ENCODE data around the gene IQCH.

IQCH gene

DNA sequence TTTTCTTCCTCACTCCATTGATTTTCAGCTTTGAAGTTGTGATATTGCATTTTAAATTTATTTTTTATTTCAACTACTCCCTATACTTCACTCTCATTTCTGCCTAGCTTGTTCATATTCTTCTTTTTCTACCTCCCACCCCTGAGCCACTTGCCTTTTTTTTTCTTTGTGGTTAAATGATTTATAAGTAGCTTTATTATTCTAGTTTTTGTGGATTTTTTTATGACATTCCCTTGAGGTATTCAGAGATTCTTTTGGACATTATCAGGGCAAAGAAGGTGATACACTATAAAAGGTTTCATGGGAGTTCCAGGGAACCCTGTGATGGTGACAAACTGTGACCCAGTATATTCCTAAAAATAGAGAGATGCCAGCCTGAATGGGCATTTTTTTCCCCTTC lies 269.6 kb downstream of the IQCH start:
- DNase-seq (ENCODE audit: low read depth in 2 of 2) = no peak

DNA sequence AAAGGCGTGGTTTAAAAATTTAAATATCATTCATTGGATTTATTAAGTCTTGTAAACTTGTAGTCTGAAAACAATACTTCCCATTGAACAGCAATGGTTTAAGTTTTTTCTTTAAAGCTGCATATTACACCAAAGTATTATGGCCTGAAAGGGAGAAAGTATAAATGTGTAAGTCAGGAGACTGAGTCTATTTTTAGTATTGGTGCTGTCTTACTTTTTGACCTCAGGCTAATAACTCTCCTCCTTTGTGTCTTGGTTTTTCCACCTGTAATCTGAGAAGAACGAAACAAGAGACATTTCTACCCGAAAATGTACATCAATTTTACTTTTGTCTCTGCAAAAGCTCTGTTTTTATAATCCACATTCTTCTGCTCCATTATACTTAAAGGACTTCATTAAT lies 273.9 kb downstream of the IQCH start:
- DNase-seq (ENCODE audit: low read depth in 2 of 2) = no peak

DNA sequence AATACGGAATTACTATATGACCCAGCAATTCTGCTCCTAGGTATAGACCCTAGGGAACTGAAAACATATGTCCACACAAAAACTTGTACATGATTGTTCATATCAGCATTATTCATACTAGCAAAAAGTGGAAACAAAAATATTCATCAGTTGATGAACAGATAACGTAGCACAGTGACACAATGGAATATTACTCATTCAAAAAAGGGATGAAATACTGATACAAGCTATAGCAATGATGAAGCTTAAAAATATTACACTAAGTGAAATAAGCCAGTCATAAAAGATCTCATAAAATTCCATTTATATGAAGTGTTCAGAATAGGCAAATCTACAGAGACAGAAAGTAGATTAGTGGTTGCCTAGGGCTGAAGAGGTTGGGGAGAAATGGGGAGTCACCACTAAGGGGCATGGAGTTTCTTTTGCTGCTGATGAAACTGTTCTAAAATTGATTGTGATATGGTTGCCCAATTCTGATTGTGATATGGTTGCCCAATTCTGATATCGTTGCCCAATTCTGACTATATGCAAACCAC lies 276.9 kb downstream of the IQCH start:
- no peak for DNase-seq (ENCODE audit: low read depth in 2 of 2)

DNA sequence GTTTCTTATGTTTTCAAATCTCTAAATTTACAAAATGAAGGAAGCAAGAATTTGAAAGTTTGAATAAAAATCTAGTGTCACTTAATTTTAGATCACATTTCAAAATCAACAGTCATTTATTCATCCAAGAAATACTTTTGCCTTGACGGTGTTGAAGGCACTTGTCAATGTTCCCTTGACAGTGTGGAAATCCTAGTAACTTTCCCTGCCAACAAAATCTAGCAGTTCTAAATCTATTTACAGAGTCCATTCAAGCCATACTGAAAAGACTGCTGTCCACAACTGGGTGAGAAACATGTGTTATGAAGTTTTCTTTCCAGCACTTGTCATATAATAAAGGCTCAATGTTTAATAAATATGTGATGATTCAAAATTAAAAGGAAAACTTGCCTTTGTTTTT lies 279.3 kb downstream of the IQCH start:
- no peak for DNase-seq (ENCODE audit: low read depth in 2 of 2)

DNA sequence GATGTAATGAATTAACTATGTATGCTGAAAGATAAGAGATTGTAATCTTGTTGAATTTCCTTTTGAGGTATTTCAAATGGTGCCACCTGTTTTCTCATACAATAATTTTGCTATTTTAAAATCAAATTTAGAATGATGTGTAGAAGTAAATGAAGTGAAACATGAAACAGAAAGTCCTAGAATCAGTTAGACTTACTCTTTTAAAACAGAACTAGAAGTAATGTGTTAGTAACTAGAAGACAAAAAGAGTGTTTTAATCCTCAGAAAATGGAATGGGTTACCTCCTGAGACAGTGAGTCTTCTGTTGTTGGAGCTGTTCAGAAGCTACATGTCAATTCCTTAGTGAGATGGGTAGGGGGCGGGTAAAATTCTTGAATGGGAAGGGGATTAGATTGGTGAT lies 279.8 kb downstream of the IQCH start:
- DNase-seq (ENCODE audit: low read depth in 2 of 2) = no peak

DNA sequence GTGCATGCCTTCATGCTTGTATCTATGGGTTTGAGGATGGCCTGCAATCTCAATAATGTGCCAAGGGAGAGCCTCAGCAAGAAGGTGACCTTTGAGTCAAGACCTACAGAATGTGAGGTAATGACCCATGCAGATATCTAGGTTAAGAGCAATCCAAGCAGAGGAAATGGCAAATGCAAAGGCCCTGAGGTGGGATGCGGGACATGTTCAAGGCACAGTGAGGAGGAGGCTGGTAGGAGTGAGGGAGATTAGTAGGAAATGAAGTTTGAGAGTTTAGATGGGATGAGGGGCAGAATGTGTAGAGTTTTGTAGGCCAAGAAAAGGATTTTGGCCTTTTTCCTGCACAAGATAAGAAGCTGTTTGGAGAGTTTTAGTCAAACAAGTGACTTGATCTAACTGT lies 283.2 kb downstream of the IQCH start:
- DNase-seq (ENCODE audit: low read depth in 2 of 2) = no peak

DNA sequence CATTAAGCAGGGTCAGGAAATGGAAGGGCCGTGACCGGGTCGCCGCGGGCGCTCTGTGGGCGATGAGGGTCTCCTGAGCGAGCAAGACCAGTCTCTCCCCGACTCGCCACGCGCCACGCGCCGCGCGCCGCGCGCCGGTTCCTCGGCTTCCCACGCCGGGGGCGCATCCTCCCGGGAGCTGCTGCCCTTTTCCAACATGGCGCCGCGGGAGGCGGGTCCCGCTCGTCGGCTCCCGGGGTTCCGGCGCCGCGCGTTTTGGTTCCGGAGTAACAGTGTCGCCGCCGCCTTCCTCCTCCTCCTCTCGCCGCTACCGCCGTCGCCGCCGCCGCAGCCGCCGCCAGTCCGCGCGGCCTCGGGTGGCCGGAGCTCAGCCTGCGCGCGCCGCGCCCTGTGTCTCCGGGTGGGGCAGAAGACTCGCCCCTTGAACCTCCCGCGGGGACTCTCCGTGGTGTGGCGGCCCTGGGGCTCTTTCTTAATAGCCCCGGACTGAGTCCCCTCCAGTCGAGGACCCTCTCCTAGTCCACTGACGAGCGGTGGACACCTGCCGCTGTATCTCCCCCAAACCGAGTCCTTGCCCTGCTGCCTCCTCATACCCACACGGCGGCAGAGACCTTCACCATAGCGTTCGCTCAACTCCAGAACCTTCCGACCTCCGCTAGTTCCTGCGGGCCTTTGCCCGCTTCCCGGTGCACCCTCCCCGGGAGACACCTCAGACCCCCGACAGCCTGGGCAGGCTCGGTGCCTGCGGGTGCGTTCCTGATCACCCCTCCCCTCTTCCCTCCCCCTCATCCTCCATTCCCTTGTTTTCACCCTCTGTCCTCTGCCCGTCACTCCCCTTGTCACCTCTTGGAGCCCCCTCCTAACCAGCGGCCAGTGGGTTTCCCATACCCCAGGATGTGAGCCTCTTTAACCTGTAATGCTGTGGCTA lies 288.1 kb downstream of the IQCH start, which contains the start of gene MAP2K5:
MAP2K5 (plus strand) TSS at position 284 of the 928 bp plus-strand sequence; CDS start at position 917, 633 bp downstream.
- peak; percentile 73 to 80 for DNase-seq (ENCODE audit: low read depth in 2 of 2)

DNA sequence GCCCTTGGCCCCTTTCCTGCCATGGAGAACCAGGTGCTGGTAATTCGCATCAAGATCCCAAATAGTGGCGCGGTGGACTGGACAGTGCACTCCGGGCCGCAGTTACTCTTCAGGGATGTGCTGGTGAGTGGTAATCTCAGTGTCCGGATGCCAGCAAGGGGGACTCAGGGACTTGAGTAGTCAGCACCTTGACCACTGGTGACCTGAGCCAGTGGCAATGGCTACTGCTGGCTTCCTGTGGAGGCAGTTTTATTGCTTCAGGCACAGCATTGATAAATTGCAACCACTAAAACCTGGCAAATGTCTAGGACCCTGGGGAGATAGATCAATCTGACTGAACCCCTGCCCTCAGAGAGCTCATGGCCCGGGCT lies 288.7 kb downstream of the IQCH start:
- DNase-seq (ENCODE audit: low read depth in 2 of 2) = no peak

DNA sequence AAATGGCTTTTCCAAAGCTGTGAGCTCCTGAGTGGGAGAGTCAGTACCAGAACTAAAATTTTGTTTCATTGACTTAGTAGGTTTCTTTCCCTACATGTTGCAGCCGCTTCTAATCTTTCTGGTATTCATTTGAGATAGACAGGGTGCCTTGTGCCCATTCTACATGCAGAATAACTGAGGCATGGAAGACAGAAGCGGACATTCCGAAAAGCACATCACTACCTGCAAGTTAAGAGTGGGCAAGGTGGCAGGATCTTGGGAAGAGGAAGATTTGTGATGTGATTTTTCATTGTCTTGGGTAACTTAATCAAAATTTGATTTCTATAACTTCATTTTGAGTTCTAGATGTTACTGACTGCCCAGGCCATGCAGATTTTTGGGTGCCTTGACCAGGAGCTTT lies 289.9 kb downstream of the IQCH start:
- DNase-seq (ENCODE audit: low read depth in 2 of 2) = no peak

DNA sequence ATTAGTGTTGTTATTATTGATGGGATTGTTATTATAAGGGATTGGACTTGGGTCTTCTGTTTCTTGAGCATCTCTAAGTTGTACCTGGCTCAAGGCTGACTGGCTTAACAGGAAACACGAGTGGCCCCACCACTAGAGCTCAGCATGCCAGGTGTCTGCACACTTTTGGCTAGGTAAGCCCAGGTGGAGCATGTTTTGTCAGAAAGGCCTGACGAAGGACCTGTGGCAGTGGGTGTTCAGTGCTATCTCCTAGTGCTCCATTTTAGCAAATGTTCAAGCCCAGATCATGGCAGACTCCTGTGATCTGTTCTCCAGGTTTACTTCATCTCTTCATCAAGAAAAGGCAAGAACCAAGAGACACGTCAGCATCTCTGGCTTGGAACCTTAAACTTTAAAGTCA lies 291.3 kb downstream of the IQCH start:
- no peak for DNase-seq (ENCODE audit: low read depth in 2 of 2)

DNA sequence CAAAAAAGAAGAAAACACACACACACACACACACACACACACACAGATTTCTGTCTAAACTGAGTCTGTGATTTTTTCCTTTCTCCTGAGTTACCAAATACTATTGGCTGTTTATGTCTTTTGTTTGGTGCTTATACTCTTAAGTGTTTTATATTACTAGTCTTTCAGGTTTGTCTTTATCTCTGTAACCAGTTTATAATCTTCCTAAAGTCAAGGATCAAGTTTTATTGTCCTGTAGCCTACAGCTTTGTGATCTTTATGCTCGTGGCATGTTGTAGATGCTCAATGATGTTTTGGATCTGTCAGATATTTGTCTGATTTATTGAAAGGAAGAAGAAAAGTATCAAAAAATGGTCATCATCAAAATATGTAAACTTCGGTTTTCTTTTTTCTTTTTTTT lies 292.5 kb downstream of the IQCH start:
- no peak for DNase-seq (ENCODE audit: low read depth in 2 of 2)

DNA sequence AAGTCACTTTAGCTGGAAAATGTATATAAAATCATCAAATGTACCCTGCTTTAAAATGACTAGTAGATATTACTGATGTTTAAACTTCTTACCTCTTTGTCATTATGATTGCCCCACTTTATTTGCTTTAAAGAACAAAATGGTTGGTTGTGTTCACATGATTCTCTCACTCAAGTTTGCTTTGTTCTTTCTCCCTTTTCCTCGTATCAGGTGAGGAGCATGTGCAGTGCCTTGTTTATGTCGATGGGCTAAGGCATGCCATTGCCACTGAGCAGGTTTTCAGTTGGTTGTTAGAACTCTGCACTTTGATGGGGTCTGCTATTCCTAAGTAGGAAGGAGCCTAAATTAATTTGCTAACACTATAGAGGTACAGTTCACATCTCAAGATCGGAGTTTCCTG lies 293.2 kb downstream of the IQCH start:
- no peak for DNase-seq (ENCODE audit: low read depth in 2 of 2)

DNA sequence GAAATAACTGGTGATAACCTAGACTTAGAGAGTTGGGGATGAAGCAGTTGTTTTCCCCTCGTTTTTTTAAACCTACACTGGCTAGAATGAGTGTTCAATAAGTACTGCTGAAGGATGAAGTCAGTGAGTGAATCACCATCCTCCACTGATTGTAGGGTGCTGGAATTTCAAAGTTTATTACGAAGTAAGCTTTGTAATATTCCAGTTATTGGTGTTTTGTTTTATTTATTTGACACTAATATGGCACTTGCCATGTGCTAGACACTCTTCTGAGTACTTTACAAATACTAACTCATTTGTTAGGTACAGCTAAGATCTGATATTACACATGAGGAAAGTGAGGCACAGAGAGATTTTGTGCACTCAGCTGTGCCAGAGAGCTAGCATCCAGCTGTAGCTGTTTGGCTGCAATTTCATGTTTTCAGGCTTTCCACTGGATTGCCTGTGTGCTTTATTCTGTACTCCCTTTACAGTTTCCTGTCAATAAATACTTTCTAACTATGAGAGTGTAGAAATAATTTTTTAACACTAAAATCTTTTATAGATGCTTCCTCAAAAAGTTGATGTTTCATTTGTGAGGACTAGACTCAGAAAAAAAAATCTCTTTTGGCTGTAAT lies 293.8 kb downstream of the IQCH start:
- no peak for DNase-seq (ENCODE audit: low read depth in 2 of 2)

DNA sequence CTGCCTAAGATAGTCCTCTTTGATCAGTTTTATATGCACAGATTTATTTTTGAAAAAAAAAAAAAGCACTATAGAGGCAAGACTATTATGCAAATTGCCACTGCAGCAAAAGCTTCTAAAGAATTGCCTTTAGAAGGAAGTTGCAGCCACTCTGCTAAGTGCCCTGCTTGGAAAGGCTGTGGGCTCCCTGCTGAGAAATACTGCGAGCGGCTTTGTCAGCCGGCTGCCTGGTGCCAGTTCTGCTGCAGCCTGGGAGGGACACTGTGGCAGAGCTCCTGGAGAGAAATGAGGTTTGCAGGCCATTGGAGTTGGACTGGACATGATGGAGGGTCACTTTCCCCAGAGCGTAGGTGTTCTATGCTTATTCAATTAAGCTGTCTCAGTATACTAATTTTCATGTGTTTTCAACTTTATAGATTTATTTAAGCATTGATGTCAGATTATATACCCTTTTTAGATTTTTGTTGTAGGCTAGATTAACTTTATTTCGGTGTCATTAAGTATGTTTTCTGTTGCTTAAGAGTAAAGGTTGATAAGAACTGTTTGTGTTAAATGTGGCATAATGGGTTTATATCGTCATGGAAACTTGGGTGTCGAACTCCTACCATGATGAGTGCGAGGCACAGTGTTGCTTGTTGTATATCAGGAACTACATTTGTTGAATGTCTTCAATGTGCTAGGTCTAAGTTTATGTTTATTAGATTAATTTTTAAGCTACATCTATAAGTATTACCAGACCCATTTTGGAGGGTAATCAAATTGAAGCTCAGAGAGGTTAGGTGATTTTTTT lies 294.5 kb downstream of the IQCH start:
- no peak for DNase-seq (ENCODE audit: low read depth in 2 of 2)

DNA sequence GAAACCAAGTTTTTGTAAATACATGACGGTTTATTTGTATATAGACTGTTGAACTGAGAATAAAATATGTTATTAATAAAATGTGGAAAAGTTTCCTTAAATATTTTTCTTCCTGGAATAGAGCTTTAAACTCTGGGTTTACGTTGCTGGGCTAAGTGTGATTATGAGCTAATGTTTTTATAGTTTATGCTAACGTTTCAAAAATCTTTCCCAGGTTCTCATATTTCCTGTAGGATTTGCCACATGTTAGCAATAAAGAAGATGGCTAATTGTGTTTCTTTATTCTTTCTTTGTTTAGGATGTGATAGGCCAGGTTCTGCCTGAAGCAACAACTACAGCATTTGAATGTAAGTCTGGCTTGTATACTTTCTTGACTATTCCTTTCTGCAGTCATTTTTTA lies 295.1 kb downstream of the IQCH start:
- no peak for DNase-seq (ENCODE audit: low read depth in 2 of 2)

DNA sequence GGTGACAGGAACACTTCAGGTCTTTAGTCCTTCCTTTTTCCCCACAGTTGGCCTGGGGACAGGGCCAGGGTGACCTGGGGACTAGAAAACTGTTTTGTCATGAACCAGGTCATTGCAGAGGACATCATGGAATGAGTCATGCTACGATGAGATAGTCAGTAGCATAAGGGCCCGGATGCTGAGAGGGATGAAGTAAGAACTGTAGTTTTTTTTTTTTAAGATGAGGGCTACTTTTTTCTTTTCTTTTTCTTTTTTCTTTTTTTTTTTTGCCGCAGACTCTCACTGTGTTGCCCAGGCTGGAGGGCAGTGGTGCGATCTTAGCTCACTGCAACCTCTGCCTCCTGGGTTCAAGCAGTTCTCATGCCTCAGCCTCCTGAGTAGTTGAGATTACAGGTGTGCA lies 295.9 kb downstream of the IQCH start:
- no peak for DNase-seq (ENCODE audit: low read depth in 2 of 2)

DNA sequence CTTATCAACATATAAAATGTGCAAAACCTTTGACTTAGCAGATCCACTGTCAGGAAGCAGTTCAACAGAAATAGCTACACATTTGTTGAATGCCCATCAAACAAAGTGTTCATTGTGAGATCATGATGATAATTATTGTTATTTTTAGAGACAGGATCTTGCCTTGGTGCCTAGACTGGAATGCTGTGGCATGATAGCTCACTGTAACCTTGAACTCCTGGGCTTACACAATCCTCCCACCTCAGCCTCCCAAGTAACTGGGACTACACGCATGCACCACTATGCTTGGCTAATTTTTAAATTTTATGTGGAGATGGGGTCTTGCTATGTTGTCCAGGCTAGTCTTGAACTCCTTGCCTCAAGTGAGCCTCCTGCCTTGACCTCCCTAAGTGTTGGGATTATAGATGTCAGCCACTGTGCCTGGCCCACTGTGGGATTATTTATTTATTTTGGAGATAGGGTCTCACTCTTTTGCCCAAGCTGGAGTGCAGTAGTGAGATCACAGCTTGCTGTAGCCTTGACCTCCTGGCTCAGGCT lies 296.7 kb downstream of the IQCH start:
- DNase-seq (ENCODE audit: low read depth in 2 of 2) = no peak
